Measurements from ENCODE around the gene RUBCNL. TPM values are rescaled to one million over a fixed set of nuclear protein-coding genes. Genes with fewer than 3 reads are reported as not detected.
"Not testable (repeated sequence)": the region's sequence is repeated elsewhere in the genome, so short reads cannot be mapped to it uniquely, and the experiment has no call there.

Gene RUBCNL
- total RNA-seq, 1 experiment from 2014 or later: not detected

DNA sequence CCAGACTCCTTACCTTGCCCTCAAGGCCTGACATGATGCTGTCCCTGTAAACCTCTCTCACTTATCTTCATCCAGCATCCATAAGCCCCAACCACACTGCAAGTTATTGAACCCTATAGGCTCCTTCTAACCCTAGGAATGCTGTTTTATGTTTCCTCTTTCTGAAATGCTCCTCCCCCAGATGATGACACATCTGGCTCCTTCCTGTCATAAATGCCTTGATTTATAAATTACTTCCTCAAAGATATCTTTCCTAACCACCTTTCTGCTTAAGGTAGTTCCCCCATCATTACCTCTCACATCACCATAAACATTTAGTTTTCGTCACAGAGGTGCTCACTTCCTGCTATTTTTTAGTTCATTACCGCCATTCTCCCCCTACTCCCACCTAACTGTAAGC, 12.3 kb downstream of the RUBCNL start:
- no peak for DNase-seq (ENCODE audit: low read depth)

- DNase-seq (ENCODE audit: low read depth): no peak
These were observed 13.4 kb downstream of the RUBCNL start for GRCh38 chr13:46373623-46374022.

GRCh38 chr13:46372938-46373337, 14.1 kb downstream of the RUBCNL start:
- not testable (repeated sequence) for DNase-seq (ENCODE audit: low read depth)

DNA sequence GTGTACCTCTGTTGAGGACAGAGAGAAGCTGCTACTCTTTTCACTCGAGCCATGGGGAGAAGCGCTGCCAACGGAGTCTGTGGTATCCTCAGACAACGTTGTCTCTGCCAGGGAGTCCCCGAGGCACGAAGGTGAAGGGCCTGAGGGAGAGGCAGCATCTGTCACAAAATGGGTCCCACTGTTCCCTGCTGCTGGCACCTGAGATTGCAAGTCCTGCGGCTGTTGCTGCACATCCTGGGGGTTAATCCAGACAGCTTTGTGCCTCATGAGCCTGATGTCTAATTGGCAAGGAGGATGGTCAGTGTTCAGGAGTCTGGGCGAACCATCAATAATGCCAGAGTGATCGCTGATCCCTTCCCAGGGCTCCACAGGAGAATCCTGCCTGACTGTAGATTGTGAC, 15.0 kb downstream of the RUBCNL start:
- DNase-seq (ENCODE audit: low read depth): no peak

- no peak for DNase-seq (ENCODE audit: low read depth)
These were observed 17.4 kb downstream of the RUBCNL start for GRCh38 chr13:46369506-46370277.

DNA sequence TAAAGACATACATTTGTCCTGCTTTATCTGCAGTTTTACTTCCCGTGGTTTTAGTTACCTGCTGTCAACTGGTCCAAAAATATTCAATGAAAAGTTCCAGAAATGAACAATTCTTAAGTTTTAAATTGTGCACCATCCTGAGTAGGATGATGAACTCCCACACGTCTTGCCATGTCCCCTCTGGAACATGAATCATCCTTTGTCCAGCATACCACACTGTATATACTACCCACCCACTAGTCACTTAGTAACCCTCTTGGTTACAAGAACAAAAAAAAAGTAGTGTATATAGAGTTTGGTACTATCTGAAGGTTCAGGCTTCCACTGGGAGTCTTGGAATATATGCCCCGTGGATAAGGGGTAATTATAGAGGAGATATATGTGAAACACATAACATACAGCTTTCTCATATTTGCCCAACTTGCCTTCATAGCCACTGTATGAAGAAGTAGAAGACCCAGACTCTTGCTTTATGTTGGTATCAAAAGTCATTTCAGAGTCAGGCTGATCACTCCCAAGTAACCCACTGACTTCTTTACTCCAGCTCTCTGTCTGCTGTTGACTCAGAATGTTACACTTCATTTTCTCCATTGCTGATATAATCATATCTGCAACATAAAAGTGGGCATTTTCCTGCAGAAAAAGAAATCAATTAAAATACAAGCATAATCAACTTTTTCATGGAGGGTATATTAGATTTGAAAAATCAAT, 19.3 kb downstream of the RUBCNL start:
- peak; percentile 33 for DNase-seq (ENCODE audit: low read depth)

DNA sequence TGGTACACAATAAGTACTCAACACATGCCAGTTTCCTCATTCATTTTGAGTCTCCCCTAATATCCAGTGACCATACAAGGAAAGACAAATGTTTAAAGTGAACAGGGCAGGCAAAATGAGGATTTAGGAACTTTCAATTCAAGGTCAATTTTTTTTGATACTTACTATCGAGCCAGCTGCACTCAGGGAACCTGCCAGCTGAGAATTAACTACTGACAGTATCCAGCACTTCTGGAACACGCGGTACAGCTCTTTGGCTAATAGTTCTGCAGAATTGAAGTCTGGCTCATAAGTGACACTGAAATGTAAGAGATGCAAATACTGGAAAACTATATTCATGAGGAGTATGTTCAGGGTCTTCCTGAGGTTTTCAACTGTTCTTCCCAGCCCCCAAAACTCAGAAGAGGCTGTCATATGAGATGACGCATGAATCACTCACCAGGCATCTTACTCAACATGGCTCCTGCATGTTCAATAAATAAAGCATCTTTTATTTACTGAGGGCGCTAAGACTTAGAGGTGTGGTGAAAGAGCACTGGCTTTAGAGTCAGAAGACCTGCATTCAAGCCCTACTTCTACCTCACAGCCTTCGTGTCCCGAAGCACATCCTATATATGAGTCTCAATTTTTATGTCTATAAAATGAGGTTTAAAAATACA, 25.6 kb downstream of the RUBCNL start:
- no peak for DNase-seq (ENCODE audit: low read depth)

- DNase-seq (ENCODE audit: low read depth): no peak
These were observed 26.4 kb downstream of the RUBCNL start for GRCh38 chr13:46360604-46361003.

DNA sequence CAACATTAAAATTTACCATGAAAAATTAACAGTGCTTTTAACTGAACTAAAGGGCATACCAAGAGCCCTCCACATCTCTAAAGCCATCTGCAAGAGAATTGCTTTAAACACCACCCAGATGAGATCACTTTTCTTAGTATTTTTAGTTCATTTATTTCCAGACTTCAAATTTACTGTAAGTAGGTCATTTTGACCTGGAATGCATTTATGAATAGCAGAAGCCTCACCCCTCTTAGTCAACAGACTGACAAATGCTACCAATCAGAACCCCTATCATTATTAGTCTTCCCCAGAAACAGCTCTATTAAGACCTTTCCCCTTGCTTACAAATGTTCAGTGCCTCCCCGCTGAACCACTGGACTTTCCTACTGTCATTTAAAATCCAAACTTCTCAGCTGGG, 27.3 kb downstream of the RUBCNL start:
- no peak for DNase-seq (ENCODE audit: low read depth)

- peak; percentile 73 for DNase-seq (ENCODE audit: low read depth)
These were observed 31.0 kb downstream of the RUBCNL start for GRCh38 chr13:46355901-46356590.

DNA sequence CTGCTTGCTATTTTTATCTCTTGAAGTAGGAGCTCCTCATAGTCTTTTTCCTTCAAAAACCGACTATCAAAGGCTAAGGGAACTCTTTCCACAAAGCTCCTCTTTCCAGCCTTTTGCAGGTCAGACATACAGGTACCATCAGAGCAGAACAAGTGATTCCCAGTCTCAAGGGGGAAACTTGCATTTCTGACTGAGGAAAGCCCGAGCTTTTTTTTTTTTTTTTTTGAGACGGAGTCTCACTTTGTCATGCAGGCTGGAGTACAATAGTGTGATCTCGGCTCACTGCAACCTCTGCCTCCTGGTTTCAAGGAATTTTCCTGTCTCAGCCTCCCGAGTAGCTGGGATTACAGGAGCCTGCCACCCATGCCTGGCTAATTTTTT, 32.0 kb downstream of the RUBCNL start:
- DNase-seq (ENCODE audit: low read depth): no peak

DNA sequence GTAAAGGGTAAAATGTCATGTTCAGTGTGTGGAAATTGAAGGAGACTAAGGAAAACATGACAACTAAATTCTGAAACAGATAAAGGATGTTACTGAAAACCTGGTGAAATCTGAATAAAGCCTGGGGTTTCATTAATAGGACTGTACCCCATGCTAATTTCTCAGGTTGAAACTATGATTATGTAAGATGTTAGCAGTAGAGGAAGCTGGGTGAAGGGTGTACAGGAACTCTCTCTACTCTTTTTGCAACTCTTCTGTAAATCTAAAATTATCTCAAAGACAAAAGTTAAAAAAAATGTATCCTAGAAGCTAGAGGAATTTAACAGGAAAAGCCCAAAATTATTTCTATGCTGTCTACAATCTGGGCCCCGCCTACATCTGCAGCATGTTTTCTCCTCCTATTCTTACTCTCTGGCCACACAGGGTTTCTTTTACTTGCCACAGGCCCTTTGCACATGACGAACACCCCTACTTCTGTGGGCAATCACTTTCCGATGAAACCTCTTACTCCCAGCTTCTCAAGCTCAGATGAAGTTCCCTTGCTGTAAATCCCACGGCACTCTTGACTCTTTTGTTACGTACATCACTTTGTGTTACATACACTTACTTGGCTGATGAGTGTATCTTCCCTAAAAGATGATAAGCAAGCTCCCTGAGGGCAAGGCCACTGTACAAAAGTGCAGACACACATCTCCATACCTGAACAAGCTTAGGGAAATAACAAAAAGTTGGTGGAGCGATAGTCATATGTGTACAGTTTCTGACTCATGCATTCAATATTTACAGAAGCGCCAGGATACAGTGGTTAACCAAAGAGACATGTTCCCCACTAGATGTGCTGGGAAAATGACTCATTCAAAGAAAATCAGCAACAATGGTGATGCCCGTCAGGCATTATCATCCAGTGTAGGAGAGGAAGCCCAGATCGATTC, 32.6 kb downstream of the RUBCNL start:
- DNase-seq (ENCODE audit: low read depth): peak; percentile 96

DNA sequence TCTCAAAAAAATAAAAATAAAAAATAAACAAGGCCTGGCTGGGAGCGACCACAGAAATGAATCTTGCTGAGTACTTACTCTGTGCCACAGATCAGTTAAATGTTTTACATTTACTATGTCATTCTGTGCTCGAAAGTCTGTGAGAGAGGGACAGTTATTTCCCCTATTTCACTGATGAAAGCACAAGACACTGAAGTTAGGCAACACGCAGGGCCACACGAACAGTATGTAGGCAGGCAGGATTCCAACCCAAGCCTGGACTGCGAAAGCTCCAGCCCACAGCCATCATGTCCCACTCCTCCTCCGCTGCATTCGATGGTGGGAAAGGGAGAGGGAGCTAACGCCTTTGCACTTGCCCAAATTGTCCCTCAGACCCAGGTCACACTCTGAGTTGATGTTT, 34.2 kb downstream of the RUBCNL start:
- DNase-seq (ENCODE audit: low read depth): no peak

GRCh38 chr13:46350003-46350402, 37.0 kb downstream of the RUBCNL start:
- no peak for DNase-seq (ENCODE audit: low read depth)

- DNase-seq (ENCODE audit: low read depth): no peak
These were observed 38.1 kb downstream of the RUBCNL start for GRCh38 chr13:46348961-46349360.

GRCh38 chr13:46347277-46347676, 39.8 kb downstream of the RUBCNL start:
- DNase-seq (ENCODE audit: low read depth): no peak

GRCh38 chr13:46345866-46346265, 41.2 kb downstream of the RUBCNL start:
- no peak for DNase-seq (ENCODE audit: low read depth)

- DNase-seq (ENCODE audit: low read depth): no peak
These were observed 41.7 kb downstream of the RUBCNL start for GRCh38 chr13:46345398-46345797.

DNA sequence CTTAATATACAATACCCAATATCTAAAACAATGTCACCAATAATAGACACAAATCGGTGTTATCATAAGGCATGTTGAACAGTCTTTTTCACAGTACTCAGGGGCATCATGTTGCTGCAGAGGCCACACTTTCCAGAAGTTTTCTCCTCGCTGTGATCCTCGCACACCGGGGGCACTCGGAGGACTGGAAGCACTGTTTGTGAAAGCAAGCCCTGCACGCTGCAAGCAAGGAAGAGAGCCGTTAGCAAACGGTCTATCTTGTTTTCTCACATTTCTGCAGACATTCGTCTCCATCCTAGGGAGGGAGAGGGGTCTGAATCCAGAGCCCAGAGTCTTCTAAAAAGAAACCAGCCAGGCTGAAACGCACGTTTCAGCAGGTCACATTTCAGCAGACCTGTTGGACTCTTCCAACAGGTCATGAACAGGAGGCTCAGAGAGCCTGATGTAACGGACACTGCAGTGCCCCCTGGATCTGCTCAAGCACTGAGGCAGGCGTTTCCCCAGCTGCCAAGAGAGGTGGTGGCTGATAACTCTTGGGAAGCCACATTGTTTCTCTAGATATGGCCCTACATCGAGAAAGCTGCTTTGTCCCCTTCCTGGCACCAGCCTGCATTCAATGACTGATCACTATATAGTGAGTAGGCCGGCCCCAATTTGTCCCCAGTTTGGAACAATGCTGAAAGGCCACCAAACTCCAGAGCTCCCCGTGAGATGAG, 43.6 kb downstream of the RUBCNL start:
- DNase-seq (ENCODE audit: low read depth): no peak

- no peak for DNase-seq (ENCODE audit: low read depth)
These were observed 44.5 kb downstream of the RUBCNL start for GRCh38 chr13:46342538-46342937.
